GM04503 (cell line): ENCODE data around the gene P2RX2.
A peak's percentile ranks its signal among the peaks of the same experiment; 100 is the strongest.
"Not testable (repeated sequence)": the region's sequence is repeated elsewhere in the genome, so short reads cannot be mapped to it uniquely, and the experiment has no call there.

Experiments
- DNase-seq: peaks from one replicate; pipeline ENCODE4 v3.0.0-alpha.2; 2012; ENCODE audit warnings: low read depth

Gene P2RX2

GRCh38 chr12:132583736-132584135, 34.8 kb upstream of the P2RX2 start:
- no peak for DNase-seq

DNA sequence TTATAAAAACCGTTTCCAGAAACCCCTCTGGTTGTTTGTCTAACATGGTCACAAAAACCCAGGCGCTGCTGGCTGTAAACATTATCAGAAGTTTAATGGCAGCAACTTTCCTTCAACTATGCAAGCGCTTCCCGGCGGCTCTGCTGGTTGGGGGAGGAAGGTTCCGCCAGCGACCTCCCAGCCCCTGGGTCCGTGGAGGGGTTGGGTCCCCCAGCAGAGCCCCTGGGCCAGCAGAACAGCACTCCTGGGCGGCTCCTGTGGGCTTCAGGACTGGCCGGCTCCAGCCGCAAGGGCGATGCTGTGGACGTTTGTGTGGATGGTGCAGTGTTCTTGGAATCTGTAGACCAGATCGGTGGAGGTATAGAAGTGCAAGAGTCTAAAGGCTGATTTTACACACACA, 34.1 kb upstream of the P2RX2 start:
- no peak for DNase-seq

DNA sequence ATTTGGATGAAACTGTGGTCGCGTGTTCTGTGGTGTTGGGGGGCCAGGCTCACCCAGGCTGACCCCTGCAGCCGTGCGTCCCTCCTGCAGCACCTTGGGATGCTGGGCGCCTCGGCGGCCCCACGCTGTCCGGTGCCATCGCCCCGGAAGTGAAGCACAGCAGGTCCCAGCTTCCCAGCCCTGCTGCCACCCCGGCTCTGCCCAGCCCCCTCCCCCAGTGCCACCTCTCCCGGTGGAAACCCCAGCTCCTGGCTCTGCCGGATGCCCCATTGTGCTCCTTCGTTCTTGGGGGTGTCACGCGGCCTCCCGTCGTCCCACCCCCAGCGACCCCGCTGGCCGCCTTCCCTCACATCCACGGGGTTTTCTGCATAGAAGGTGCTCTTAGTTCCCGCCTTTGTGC, 33.4 kb upstream of the P2RX2 start:
- no peak for DNase-seq

DNA sequence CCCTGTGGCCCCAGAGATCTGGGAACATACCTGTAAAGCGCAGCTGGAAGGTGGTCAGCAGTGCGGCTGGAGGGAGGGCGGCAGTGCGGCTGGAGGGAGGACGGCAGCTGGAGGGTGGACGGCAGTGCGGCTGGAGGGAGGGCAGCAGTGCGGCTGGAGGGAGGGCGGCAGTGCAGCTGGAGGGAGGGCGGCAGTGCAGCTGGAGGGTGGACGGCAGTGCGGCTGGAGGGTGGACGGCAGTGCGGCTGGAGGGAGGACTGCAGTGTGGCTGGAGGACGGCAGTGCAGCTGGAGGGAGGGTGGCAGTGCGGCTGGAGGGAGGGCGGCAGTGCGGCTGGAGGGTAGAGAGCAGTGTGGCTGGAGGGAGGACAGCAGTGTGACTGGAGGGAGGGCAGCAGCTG, 31.6 kb upstream of the P2RX2 start:
- no peak for DNase-seq

DNA sequence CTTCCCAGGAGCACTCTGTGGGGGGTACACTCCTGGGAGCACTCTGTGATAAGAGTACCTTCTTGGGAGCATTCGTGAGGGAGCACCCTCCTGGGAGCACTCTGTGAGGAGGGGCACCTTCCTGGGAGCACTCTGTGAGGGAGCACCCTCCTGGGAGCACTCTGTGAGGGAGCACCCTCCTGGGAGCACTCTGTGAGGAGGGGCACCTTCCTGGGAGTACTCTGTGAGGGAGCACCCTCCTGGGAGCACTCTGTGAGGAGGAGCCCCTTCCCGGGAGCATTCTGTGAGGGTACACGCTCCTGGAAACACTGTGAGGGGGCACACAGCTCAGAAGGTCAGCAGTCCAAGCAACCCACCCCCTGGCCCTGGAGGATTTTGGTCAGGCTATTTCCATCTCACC, 30.8 kb upstream of the P2RX2 start:
- no peak for DNase-seq

DNA sequence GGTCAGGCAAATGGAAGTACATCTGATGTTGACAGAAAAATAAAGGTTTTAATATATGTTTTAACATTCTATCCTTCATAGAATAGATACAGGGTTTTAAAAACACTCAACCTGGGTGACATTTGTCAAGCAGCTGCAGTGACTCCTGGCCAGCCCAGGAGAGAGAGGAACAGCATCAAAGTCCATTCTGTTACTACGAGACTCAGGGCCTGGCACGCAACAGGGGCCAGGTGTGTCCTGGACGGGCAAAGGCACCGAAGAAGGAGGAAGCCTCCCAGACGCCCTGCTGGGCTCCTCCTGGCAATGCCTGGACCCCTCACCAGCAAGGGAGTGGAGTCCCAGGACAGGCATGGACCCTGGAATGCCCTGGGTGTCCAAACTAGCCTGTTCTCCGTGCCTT, 30.3 kb upstream of the P2RX2 start:
- no peak for DNase-seq

DNA sequence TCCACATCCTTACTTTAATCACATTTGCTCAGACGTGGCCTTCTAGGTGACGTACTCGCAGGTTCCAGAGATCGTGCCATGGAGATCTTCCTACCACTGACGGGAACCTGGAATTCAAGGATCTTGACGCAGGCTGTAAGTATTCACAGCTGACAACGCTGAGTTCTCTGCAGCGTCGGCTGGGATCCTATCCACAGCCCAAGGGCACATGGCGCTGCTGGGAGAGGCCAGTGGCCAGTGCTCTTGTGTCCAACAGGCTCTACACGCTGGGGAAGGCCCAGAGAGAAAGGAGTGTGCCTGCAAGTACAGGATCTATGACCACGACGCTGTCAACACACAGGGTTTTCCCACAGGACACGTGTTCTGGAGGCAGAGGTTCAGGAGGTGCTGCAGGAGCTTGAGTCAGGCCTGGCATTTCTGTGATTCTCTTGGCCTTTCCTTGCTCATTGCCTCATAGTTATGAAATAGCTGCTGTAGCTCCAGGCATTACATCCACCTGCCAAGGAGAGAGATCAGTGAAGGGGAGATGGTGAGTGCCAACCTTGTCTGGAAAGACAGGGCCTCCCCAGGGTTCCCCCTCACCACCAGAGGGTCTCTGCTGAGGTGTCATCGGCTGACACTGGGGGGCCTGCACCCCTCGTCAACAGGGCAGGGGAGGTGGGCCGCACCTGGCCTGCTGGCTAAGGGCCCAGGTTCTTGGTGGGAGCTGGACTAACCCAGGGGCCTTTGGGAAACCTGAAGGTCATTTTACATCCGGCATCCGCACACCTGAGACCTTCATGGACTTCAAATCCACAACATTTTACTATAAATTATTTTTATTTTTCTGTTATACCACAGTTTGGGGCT, 29.5 kb upstream of the P2RX2 start:
- DNase-seq = no peak

GRCh38 chr12:132591107-132591935, 27.3 kb upstream of the P2RX2 start:
- DNase-seq = no peak

DNA sequence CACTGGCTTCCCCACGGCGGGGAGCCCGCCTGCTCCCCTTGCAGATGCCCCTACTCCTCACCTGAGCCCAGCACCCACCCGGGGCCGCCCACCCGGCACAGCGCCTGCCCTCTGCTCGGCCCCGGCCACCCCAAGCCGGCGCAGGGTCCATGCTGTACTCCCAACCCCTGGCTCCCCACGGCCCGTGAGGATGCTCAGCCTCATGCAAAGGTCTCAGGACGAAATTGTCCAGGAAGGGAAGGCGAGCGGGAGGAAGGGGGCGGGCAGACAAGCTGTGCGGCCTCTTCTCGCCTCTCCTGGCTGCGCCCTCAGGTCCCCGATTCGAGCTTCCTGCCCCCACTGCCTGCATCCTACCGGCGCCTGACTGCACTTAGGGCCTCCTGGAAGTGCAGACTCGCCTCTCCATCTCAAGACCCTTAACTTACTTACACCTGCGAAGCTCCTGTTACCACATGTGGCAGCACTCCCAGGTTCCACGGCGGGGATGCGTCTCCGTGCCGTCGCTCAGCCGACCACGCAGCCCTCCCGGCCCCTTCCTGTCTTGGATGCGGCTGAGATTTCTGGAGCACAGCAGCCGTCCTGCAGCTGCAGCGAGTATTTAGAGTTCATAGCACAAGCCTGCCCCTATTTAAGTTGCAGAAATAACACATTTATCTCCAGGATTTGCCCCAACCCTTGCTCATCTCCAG, 26.1 kb upstream of the P2RX2 start:
- no peak for DNase-seq

DNA sequence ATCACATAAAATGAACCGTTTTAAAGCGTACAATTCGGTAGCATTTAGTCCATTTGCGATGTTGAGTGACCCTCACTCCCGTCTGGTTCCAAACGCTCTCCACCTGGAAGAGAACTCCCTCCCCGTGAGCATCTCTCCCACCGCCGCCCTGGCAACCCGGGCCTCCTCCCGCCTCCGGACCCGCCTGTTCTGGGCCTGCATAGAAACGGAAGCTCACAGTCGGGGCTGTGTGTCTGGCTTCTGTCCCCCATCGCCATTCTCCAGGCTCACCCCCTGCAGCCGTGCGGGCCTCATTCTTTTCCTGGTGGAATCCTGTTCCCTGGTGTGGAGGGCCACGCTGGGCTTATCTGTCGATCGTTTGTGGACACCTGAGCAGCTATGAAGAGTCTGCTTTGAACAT, 25.5 kb upstream of the P2RX2 start:
- no peak for DNase-seq

DNA sequence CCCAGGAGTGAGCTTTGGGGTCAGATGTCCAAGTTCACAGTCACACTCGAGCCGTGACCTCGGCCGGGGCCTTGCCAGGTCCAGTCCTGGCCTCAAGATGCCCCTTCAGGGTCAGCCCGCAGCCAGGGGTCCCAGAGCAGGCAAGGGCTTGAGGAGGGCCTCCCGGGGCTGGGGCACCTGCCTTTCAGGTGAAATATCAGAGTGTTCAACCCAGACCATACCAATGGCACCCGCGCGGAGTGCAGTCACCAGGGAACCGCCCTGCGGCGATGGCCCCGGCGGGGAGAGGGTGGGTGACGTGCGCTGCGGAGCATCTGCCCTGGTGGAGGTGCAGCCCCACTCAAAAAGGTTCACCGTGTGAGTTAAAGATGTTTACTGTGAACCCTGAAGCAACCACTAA, 25.1 kb upstream of the P2RX2 start:
- no peak for DNase-seq

GRCh38 chr12:132593938-132594358, 24.6 kb upstream of the P2RX2 start:
- DNase-seq = peak; percentile 74

DNA sequence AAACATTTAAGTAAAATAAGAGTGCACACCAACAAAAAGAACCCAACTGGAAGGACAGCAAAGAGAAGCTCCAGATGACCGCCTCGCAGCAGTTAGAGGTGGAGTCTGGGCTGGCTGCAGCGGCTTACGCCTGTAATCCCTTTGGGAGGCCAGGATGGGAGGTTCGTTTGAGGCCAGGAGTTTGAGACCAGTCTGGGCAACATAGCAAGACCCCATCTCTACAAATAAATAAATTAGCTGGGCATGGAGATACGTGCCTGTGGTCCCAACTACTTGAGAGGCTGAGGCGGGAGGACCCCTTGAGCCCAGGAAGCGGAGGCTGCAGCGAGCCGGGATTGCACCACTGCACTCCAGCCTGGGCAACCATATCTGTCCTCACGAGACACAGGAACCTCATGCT, 23.4 kb upstream of the P2RX2 start:
- no peak for DNase-seq

DNA sequence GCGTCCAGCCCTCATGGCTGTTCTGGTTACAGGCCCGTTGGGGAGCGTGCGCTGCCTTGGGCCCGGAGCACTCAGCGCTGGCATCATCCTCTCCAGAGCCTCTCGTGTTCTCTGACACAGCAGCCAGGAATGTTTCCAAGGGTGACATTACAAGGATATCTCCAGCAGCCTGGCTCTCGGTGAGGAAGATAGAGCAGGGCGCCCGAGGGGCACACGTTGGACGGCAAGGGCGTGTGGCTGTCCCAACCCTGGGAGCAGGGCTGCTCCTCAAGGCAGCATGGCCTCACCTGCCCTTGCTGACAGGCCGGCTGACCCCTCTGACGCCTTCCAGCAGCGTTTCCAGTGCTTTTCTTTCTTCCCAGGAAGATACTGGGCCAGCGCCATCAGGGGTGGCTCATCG, 22.6 kb upstream of the P2RX2 start:
- no peak for DNase-seq

GRCh38 chr12:132597333-132598316, 21.0 kb upstream of the P2RX2 start:
- no peak for DNase-seq

GRCh38 chr12:132599502-132599901, 19.1 kb upstream of the P2RX2 start:
- not testable (repeated sequence) for DNase-seq

DNA sequence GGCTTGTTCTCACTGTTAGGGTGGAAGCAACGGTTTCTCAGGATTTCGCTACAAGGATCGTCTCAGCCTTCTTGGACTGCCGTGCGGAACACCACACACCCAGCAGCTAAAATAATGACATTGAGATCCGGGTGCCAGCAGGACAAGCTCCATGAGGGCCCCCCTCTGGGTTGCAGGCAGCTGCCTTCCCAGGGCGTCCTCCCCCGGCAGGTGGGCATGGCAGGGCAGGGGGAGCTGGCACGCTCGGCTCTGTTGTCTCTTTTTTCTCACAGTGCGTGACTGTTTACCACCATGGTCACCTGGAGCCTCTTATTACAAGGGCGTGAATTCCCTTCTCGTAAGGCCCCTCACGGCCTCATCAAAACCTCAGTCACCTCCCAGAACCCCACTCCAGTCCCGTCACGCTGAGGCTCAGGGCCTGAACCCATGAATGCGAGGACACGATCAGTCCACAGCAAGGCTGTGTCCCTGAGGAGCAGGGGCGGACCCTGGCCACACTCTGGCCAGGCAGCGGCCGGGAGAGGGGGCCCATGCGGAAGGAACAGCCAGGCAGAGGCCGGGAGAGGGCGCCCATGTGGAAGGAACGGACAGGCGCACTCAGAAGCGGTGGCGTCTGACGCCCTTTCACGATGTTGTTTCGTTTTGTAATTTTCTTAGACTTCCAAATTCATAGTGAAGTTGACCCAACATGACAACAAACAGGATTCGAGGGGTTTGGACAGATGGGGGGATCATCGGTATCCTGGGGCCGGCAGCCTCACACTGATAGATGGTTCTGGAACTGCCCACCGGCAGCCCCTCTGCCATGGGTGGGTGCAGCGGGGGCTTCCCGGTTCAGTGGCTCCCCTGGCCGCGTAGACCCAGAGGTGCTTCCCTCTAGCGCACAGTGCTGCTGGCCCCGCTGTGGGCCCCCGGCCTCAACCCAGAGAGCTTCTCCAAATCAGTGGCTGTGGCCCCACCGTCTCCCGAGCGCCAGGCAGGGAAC, 18.2 kb upstream of the P2RX2 start:
- no peak for DNase-seq

GRCh38 chr12:132601171-132601883, 17.2 kb upstream of the P2RX2 start:
- DNase-seq = no peak

- no peak for DNase-seq
These were observed 15.9 kb upstream of the P2RX2 start for GRCh38 chr12:132602572-132603239.
